Gastroesophageal sphincter (tissue), 3 donors: ENCODE results near the gene PRKRIP1.

ENCODE experiments used
- CTCF ChIP-seq, 4 experiments: fragments of 200-600 bp in 2 of 4; fragments of 450-650 bp in 2 of 4; sonication (generic) in 1 of 4; IDR thresholded peaks; one replicate each; pipeline ENCODE4 v1.5.1; 2017 to 2019; ENCODE audit warnings: antibody characterized with exemption in 4 of 4, mild to moderate bottlenecking in 2 of 4, moderate library complexity in 2 of 4
- EP300 ChIP-seq: sonication (generic); formaldehyde crosslinking; IDR thresholded peaks from one replicate; pipeline ENCODE4 v1.6.1; 2017; ENCODE audit warnings: antibody characterized with exemption, mild to moderate bottlenecking
- POLR2A ChIP-seq, 2 donors: fragments of 450-650 bp; IDR thresholded peaks; one replicate each; pipeline ENCODE4 v1.6.1; 2017; ENCODE audit warnings: antibody characterized with exemption in 2 of 2, mild to moderate bottlenecking in 2 of 2, moderate library complexity in 1 of 2

GRCh38 chr7:102455596-102455995 is 59.4 kb downstream of the PRKRIP1 start:
- TF ChIP-seq CTCF (IDR thresholded peaks at IDR 0.05), result no peak
- TF ChIP-seq POLR2A (IDR thresholded peaks at IDR 0.05), result no peak
- no peak for TF ChIP-seq EP300
